Progenitor cell of endocrine pancreas (in vitro differentiated cells): Measurements from ENCODE around the gene ENDOU. TPM values are rescaled to one million over a fixed set of nuclear protein-coding genes. Genes with fewer than 3 reads are reported as not detected.

ENCODE experiments used
- DNase-seq: peaks from one replicate; pipeline ENCODE4 v3.0.0; 2021; ENCODE audit warnings: low spot score; ENCODE audit not compliant: unreplicated experiment
- H3K27ac Mint-ChIP-seq: 2 replicates; pipeline ENCODE4 v1.8.0; 2021; ENCODE audit warnings: mild to moderate bottlenecking, moderate library complexity, mixed read lengths
- H3K27me3 Mint-ChIP-seq: 2 replicates; pipeline ENCODE4 v1.8.0; 2021; ENCODE audit warnings: mixed read lengths
- H3K36me3 Mint-ChIP-seq: 2 replicates; pipeline ENCODE4 v1.8.0; 2022; ENCODE audit warnings: mixed read lengths; ENCODE audit not compliant: insufficient read depth
- H3K4me1 Mint-ChIP-seq: 2 replicates; pipeline ENCODE4 v1.8.0; 2021; ENCODE audit warnings: low read depth, mixed read lengths
- H3K4me3 Mint-ChIP-seq: 2 replicates; pipeline ENCODE4 v1.8.0; 2021; ENCODE audit warnings: low read depth, mild to moderate bottlenecking, moderate library complexity, mixed read lengths
- H3K9me3 Mint-ChIP-seq: 2 replicates; pipeline ENCODE4 v1.8.0; 2021; ENCODE audit warnings: low read depth, mixed read lengths
- total RNA-seq: library from RNA; stranded (reverse); gene quantifications from 2 replicates; pipeline ENCODE4 v1.2.1, GENCODE V29; 2021
- TF ChIP-seq, protein P1 (sequence below): fragments of 200-600 bp; sonication (generic); IDR thresholded peaks from one replicate; pipeline ENCODE4 v1.5.0; 2021; ENCODE audit warnings: antibody characterized with exemption, mild to moderate bottlenecking; ENCODE audit not compliant: unreplicated experiment

The ENDOU gene
- total RNA-seq, 1 donor from 2014 or later: not detected

DNA sequence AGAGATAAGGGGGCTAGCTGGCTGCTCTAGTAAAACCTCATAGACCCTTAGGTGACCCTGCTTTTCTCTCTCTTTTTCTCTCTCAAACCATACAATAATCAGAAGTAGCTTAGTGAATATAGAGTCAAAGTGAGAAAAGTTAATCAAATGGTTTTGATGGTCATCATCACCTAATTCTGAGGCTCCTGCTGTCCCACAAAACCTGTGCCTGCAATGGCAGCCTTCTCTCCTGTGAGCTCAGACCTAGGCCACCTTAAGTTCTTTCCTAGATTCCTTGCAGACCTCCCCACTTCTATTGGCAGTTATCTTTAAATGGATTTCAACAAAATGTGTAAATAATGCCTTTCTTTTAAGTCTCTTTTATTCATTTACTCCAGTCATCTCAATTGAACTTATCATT is 17.9 kb downstream of the ENDOU start:
- Mint-ChIP-seq H3K9me3 (no peaks in the 10 kb centered on the region), H3K36me3 (peaks cover 2% of the 10 kb centered on the region), H3K27me3 (no peaks in the 10 kb centered on the region), H3K4me3 (no peak overlapping the region), H3K27ac (no peak overlapping the region), H3K4me1 (peaks cover 27% of the 10 kb centered on the region)
- DNase-seq: no peak
- TF ChIP-seq, protein P1, sequence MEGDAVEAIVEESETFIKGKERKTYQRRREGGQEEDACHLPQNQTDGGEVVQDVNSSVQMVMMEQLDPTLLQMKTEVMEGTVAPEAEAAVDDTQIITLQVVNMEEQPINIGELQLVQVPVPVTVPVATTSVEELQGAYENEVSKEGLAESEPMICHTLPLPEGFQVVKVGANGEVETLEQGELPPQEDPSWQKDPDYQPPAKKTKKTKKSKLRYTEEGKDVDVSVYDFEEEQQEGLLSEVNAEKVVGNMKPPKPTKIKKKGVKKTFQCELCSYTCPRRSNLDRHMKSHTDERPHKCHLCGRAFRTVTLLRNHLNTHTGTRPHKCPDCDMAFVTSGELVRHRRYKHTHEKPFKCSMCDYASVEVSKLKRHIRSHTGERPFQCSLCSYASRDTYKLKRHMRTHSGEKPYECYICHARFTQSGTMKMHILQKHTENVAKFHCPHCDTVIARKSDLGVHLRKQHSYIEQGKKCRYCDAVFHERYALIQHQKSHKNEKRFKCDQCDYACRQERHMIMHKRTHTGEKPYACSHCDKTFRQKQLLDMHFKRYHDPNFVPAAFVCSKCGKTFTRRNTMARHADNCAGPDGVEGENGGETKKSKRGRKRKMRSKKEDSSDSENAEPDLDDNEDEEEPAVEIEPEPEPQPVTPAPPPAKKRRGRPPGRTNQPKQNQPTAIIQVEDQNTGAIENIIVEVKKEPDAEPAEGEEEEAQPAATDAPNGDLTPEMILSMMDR: no peak

DNA sequence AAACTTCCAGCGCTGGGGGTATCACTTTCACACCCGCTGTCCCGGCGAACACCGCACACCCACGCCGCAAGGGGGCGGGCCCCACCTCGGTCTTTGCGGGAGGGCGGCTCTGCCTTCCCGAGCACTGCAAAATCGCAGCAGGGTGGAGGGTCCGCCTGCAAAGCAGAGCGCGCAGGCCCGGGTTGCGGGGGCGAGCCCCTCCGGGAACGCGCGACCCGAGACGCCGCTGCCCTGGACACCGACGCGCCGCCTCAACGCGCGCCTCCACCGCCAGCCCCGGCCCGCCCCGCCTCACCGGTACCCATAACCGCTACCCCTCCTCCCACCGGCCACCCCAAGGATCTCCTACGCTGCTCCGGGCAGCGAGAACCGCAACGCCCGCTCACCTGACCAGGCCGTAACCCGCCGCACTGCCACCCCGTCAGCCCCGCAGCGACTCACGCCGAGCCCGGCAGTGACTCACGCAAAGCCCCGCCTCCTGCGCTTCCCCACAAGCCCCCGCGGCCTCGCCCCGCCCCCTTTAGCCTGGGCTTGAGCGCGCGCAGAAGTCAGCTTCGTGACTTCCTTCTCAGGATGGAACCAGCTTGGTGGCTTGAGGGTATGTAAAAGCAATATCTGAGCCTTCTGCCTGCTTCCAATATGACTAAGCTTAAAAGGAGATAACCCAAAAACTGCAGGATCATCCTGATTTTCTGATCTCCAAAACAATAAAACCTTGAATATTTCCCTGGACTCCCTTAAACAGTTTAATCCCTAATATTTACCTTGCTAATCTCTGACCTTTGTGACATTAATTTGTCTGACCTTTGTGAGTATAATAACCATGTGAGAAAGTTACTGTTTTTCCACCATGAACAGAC is 19.5 kb downstream of the ENDOU start, which contains the start of gene RPAP3:
TSS of gene RPAP3 (minus strand) at position 465 of the 860 bp plus-strand sequence. CDS start 3,190 bp downstream, outside the sequence.
- DNase-seq: peak; percentile 92
- Mint-ChIP-seq H3K27me3 (no peaks in the 10 kb centered on the region), H3K9me3 (no peaks in the 10 kb centered on the region), H3K27ac (peak within 1 kb of the TSS; percentile 97), H3K4me1 (peaks cover 27% of the 10 kb centered on the region), H3K36me3 (peaks cover 3% of the 10 kb centered on the region), H3K4me3 (peak within 1 kb of the TSS; percentile 91)
- TF ChIP-seq, protein P1: peak; percentile 75

DNA sequence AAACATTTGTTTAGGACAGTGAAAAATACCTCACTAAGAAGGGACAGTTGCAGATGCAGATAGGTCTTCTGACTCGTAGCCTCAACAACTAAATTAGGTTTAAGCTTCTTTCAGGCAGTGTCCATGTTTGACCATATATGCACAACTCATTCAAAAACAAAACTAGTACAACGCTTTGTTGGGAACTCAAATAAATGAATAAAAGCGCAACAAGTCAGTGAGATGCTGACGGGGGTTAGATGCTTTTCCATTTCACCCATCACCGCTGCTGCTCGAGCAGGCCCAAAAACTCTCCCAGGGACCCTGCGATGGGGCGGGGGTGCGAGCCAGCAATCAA is 20.1 kb downstream of the ENDOU start:
- no peaks in the 10 kb centered on the region for H3K27me3 Mint-ChIP-seq
- H3K4me3 Mint-ChIP-seq: peak overlapping the region; percentile 91
- no peaks in the 10 kb centered on the region for H3K9me3 Mint-ChIP-seq
- H3K36me3 Mint-ChIP-seq: peaks cover 5% of the 10 kb centered on the region
- TF ChIP-seq, protein P1: no peak
- DNase-seq: no peak
- peaks cover 27% of the 10 kb centered on the region for H3K4me1 Mint-ChIP-seq
- H3K27ac Mint-ChIP-seq: peak overlapping the region; percentile 54

DNA sequence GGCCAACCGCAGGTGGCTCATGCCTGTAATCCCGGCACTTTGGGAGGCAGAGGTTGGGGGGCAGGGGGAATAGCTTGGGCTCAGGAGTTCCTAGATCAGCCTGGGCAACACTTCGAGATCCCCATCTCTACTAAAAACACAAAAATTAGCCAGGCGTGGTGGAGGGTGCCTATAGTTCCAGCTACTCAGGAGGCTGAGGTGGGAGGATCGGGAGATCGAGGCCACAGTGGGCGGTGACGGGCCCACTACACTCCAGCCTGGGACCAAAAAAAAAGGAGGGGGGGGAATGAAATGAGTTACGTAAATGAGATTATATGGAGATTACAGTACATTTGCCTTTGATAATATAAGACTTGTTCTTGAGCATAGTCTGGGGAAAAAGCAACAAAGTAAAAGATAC is 20.6 kb downstream of the ENDOU start:
- TF ChIP-seq, protein P1: no peak
- Mint-ChIP-seq H3K9me3 (no peaks in the 10 kb centered on the region), H3K4me1 (peaks cover 27% of the 10 kb centered on the region), H3K36me3 (peaks cover 5% of the 10 kb centered on the region), H3K27ac (peak overlapping the region; percentile 54), H3K4me3 (peak overlapping the region; percentile 91), H3K27me3 (no peaks in the 10 kb centered on the region)
- no peak for DNase-seq

DNA sequence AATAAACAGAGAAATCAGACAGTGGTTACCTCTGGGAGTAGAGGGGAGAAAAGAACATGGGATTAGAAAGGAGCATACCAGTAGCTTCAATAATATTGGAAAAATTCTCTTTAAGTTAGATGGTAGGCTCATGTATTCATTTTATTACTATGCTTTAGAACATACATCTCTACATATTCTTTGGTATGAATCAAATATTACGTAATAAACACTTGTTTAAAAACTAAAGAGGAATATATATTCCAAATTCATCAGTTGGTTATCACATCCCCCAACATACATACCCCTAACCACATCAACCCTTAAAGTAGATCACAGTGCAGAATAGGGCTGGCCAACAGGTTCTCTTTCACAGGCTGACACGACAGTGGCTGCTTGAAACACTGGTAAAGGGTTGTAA is 25.0 kb downstream of the ENDOU start:
- no peak overlapping the region for H3K27ac Mint-ChIP-seq
- no peak for DNase-seq
- H3K36me3 Mint-ChIP-seq: peaks cover 14% of the 10 kb centered on the region

More for the DNA sequence above, 25.0 kb downstream of the ENDOU start:
- TF ChIP-seq, protein P1: no peak
- Mint-ChIP-seq H3K4me3 (no peak overlapping the region), H3K27me3 (no peaks in the 10 kb centered on the region), H3K9me3 (no peaks in the 10 kb centered on the region), H3K4me1 (peaks cover 16% of the 10 kb centered on the region)
